Measurements from ENCODE around the gene USP16.
"Not testable (repeated sequence)": the region's sequence is repeated elsewhere in the genome, so short reads cannot be mapped to it uniquely, and the experiment has no call there.

The USP16 gene

GRCh38 chr21:29024474-29025327 lies at the start of gene USP16:
Gene USP16, plus strand, starts transcription at chr21:29024668. Its CDS starts 3,246 bp downstream, at chr21:29027914.
- DNase-seq (ENCODE audit: low read depth in 1 of 2, low spot score in 1 of 2): peak; percentile 91

- DNase-seq (ENCODE audit: low read depth in 1 of 2, low spot score in 1 of 2): no peak
Measured at GRCh38 chr21:28975397-28975796, 49.1 kb upstream of the USP16 start.

- no peak for DNase-seq (ENCODE audit: low read depth in 1 of 2, low spot score in 1 of 2)
Measured at GRCh38 chr21:28979092-28979491, 45.4 kb upstream of the USP16 start.

GRCh38 chr21:28982637-28983036 lies 41.8 kb upstream of the USP16 start:
- DNase-seq (ENCODE audit: low read depth in 1 of 2, low spot score in 1 of 2): no peak

GRCh38 chr21:28986677-28987076 lies 37.8 kb upstream of the USP16 start:
- DNase-seq (ENCODE audit: low read depth in 1 of 2, low spot score in 1 of 2): no peak

GRCh38 chr21:28988146-28988545 lies 36.3 kb upstream of the USP16 start:
- DNase-seq (ENCODE audit: low read depth in 1 of 2, low spot score in 1 of 2): not testable (repeated sequence)

GRCh38 chr21:28991861-28992525 lies 32.5 kb upstream of the USP16 start:
- DNase-seq (ENCODE audit: low read depth in 1 of 2, low spot score in 1 of 2): no peak

- DNase-seq (ENCODE audit: low read depth in 1 of 2, low spot score in 1 of 2): peak; percentile 95 to 99
Measured at GRCh38 chr21:28992526-28993292, 31.8 kb upstream of the USP16 start, which contains the start of gene LTN1. Gene LTN1, minus strand, starts transcription at chr21:28992877. Its CDS starts 72 bp downstream, at chr21:28992805.

GRCh38 chr21:28993293-28993629 lies 31.2 kb upstream of the USP16 start:
- DNase-seq (ENCODE audit: low read depth in 1 of 2, low spot score in 1 of 2): no peak

- peak; percentile 83 to 93 for DNase-seq (ENCODE audit: low read depth in 1 of 2, low spot score in 1 of 2)
Measured at GRCh38 chr21:29002442-29003144, 21.9 kb upstream of the USP16 start.

- no peak for DNase-seq (ENCODE audit: low read depth in 1 of 2, low spot score in 1 of 2)
Measured at GRCh38 chr21:29005696-29006095, 18.8 kb upstream of the USP16 start.

GRCh38 chr21:29007135-29007534 lies 17.3 kb upstream of the USP16 start:
- no peak for DNase-seq (ENCODE audit: low read depth in 1 of 2, low spot score in 1 of 2)

- no peak for DNase-seq (ENCODE audit: low read depth in 1 of 2, low spot score in 1 of 2)
Measured at GRCh38 chr21:29007810-29008209, 16.7 kb upstream of the USP16 start.

GRCh38 chr21:29008367-29008766 lies 16.1 kb upstream of the USP16 start:
- no peak for DNase-seq (ENCODE audit: low read depth in 1 of 2, low spot score in 1 of 2)

- not testable (repeated sequence) for DNase-seq (ENCODE audit: low read depth in 1 of 2, low spot score in 1 of 2)
Measured at GRCh38 chr21:29011236-29011635, 13.2 kb upstream of the USP16 start.

GRCh38 chr21:29017639-29018237 lies 6.7 kb upstream of the USP16 start:
- DNase-seq (ENCODE audit: low read depth in 1 of 2, low spot score in 1 of 2): no peak

- no peak for DNase-seq (ENCODE audit: low read depth in 1 of 2, low spot score in 1 of 2)
Measured at GRCh38 chr21:29018540-29018939, 5.9 kb upstream of the USP16 start.

GRCh38 chr21:29022166-29022565 lies 2.3 kb upstream of the USP16 start:
- DNase-seq (ENCODE audit: low read depth in 1 of 2, low spot score in 1 of 2): no peak

GRCh38 chr21:29025328-29025713 lies 853 bp downstream of the USP16 start:
- no peak for DNase-seq (ENCODE audit: low read depth in 1 of 2, low spot score in 1 of 2)

GRCh38 chr21:29029524-29029923 lies 5.1 kb downstream of the USP16 start:
- no peak for DNase-seq (ENCODE audit: low read depth in 1 of 2, low spot score in 1 of 2)

GRCh38 chr21:29030909-29031308 lies 6.4 kb downstream of the USP16 start:
- DNase-seq (ENCODE audit: low read depth in 1 of 2, low spot score in 1 of 2): no peak

All from activated CD4-positive, alpha-beta T cell treated with anti-CD3 and anti-CD28 coated beads, Interleukin-2, amount 50 U/mL, for 24 hours (primary cell).